ENCODE data around the gene OSBPL6.
A peak's percentile ranks its signal among the peaks of the same experiment; 100 is the strongest.

OSBPL6 gene

DNA sequence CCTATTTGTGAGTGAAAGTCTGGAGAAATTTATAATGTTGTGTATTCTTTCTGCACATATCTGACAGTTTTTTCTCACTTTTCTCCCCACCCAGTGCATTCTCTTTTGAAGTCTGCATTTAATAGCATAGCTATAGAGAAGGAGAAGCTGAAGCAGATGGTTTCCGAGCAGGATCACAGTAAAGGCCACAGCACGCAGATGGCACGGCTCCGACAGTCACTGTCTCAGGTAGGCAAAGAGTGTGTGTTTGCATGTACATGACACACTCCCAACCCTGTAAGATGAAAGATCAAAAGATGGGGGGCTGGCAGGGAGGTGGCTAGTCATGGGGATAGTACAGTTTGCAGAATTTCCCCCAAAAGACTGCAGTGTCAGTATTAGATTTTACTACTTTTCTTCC, 167.3 kb downstream of the OSBPL6 start:
- no peak for DNase-seq

DNA sequence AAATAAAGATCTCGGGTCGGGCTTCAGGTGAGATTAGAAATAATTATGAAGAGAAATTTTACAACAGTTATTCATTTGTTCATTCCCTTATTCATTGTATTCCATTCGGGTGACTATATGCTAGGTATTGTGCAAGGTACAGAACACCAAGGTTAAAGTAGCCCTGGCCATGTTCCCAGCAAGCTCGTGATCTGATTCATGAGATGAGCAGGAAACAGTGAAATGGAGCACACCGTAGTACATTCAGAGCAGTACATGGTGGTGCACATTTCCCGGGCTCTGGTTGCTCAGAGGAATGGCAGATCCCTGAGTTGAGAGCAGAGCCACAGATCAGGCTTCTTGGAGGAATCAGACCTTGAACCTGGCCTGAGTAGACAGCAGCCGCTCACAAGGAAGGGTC, 168.9 kb downstream of the OSBPL6 start:
- no peak for DNase-seq

DNA sequence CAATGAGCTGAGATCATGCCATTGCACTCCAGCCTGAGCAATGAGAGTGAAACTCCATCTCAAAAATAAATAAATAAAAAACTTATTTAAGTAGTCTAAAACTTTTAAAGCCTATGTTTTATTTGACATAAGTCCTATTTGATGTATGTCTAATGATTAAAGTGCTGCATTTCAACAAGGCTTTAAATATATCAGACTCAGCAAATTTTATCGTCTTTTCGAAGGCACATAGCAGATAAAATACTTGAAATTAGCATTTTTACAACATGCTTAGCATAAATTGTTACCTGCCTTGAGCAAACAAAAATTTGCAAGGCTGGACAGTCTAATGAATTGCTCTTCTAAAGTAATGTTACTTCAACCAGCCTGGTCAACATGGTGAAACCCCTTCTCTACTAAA, 170.8 kb downstream of the OSBPL6 start:
- no peak for DNase-seq

DNA sequence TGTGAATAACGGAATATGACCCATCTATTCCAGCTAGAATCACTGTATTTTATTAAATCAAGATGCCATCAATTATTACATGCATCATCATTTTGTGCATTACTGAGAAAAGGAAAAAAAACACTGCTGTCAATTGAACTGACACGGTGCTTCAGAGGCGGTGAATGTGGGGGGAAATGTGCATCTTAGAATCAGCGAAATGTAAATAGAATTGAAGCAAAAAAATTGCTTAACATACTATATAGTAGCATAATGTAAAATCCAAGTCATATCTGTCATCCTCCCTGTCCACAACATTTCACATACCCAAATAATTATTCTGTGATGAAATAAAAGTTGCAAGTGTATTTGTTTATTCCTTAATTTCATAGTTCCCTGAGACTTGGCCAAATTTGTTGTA, 172.1 kb downstream of the OSBPL6 start:
- no peak for DNase-seq

DNA sequence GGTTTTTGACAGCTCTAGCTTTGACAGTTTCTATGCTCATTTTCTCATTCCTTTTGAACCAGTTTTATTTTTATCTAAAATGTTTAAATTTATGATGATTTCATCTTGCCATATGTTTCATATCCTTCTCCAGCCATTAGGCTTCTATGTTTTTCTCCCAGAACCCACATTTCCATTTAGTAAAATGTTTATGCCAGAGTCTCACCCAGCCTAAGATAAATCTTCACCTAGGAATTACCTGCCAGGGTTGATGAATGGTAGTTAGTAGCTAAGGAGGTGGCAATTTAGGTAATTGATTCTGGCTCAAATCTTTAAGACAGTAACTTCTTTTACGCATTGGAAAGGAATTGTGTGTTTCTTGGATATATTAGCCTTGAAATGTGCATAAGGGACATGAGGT, 173.0 kb downstream of the OSBPL6 start:
- no peak for DNase-seq

DNA sequence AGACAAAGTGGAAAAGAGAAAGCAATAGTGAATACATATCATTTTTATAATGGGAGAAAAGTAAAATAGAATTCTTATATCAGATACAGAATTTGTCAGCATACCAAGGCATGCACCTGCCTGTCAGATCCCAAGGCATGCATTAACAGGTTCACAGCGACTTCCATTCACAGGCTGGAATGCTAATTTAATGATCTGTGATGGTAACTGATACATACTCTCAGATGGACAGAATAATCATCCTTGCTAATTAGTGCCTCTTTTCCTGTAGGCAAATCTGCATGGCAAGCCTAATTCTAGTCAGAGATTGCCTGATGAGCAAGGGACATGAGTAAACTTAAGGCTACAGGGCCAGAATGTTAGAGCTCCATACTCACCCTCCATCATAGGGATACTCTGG, 180.6 kb downstream of the OSBPL6 start:
- DNase-seq = no peak

DNA sequence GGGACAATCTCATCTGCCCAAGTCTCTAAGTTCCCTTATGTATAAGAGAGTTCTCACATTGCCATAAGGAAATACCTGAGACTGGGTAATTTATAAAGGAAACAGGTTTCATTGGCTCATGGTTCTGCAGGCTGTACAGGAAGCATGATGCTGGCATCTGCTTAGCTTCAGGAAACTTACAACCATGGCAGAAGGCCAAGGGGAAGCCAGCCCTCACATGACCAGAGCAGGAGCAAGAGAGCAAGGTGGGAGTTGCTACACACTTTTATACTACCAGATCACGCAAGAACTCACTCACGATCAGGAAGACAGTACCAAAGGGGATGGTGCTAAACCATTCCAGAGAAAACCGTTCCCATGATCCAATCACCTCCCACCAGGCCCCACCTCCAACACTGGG, 182.7 kb downstream of the OSBPL6 start:
- DNase-seq = no peak

DNA sequence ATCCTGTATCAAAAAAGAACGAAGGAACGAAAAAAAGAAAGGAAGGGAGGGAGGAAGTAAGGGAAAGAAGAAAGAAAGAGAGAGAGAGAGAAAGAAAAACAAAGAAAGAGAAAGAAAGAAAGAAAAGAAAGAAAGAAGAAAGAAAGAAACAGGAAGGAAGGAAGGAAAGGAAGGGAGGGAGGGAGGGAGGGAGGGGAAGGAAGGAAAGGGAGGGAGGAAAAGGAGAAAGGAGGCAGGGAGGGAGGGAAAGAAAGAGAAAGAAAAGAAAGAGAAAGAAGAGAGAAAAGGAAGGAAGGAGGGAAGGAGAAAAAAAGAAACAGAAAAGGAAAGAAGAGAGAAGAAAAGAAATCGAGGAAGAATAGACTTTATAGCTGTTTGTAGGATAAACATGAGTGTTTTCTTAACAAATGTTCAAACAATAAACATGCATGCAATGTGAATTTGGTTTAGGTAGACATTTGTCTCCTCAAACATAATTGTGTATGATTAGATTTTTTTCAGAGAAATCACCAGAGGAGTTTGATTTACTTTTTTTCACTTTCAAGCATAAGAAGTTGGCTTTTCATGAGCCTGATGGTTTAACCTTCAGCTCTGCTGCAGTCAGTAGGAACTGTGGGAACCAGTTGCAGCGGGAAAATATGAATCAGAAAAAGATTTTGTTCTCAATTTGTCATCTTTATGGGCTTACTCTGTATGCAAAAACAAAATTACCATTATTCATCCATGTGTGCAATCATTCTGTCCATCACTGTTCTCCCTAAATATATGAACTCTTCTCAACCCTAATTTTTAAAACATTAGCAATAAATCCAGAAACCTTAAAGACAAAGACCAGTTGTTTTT, 185.1 kb downstream of the OSBPL6 start:
- no peak for DNase-seq

DNA sequence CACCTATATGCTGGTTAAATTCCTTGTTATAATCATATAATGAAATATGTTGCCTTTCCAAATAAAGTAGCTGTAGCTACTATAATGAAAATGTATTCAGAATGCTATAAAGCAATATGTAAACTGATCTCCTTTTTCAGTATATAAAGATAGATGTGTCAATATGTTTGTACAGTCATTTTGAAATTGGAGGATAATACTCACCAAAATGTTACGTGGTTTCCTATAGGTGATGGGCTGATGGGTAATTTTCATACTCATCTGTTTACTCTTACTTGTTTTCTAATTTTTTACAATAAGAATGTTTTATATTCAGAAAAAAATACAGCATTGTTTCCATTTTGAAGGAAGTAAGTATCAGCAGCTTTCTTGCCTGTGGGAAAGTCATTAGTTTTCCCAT, 186.5 kb downstream of the OSBPL6 start:
- DNase-seq = no peak

DNA sequence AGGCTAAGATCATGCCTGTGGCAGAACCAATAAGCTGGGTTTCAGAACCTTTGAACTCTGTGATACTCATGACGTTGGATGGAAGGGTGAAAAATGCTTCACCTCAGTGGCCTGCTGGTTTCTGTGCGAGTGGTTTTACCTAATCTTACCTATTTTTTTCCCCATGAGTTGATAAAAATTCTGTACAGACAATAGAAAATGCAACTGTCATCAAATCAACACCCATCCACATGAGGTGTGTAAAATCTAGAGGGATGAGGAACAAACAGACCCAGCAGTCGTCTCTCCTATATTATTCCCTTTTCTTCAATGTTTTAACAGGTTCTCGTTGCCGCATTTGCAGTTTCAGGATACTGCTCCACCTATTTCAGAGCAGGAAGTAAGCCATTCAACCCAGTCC, 189.4 kb downstream of the OSBPL6 start:
- no peak for DNase-seq

DNA sequence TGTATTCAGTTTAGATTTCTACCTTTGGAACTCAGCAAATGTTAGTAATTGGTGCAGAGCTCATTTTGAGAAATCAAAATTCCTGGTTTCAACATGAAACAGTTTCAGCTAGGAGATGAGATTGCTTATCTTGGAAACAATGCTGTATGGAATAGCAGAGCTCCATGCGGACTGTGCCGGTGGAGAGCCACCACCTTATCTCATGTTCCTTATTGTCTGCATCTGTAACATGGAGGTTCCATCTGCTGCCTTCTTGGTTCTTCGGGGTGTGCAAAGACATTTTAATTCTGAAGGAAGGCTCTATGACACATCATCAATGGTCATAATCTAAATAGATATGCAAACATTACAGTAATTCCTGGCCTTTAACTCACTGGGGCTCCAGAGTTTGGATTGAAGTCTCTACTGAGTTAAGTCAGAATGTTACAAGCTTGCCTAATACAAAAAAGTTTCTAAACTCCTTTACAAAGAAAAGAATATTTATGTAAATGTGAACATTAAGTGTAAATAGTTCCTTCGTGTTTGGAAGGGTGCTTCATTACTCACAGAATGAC, 191.4 kb downstream of the OSBPL6 start:
- DNase-seq = no peak

DNA sequence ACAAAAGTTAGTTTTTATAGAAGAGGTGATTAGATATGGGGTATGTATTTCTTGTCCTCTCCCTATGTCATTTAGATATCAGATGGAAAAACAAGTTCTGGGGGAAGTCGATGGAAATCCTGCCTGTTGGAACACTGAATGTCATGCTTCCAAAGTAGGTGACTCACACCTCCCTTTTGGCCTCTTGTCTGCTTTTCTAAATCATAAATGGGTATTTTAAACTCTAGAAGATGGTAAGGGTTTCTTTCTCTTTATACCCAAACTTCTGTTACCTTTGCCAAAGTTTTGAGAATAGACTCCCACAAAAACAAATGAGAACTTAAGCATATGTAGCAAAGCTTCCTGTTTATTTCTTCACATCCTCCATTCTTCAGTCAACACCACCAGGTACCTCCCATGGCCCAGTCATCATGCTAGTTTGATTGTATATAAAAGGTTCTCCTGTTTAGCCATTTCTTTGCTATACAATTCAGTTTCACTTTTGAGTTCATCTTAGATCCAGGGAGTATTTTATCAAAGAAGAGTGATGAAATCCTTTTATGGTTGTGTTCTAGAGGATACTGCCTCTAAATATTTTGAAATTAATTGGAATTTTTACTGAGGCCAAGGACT, 192.8 kb downstream of the OSBPL6 start:
- no peak for DNase-seq

DNA sequence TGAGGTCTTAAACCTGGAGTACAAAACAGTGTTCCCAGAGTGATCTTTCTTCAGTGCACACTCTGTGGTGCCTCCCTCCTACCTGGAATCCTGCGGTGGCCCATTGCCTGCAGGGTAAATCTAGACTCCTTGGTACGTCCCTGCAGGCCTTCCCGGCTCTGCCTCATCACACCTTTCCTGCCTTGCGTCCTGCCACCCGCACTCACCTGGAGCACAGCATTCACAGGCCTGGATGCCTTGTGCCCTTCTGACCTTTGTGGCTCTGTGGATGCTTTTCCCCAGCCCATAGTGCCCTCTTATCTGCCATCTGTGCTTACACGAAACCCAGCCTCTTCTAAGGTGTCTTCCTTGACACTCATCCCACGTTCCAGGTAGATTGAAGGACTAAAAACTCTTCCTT, 194.0 kb downstream of the OSBPL6 start:
- DNase-seq = no peak

DNA sequence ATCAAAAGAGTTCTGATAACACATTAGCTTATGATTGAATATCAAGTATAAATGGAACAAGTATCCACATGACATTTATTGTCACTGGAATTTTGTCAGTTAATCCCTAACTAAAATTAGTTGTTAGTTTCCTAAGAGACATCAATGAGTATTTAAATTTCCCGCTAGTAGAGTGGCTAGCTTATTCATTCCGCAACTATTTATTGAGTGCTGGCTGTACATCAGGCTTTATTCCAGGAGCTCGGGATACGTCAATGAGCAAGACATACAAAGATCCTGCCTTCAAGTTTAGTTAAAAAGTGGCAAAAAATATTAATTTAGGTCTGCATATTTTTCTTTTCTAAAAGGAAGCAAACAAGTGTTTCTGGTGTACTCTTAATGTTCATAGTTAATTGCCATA, 197.4 kb downstream of the OSBPL6 start:
- no peak for DNase-seq

DNA sequence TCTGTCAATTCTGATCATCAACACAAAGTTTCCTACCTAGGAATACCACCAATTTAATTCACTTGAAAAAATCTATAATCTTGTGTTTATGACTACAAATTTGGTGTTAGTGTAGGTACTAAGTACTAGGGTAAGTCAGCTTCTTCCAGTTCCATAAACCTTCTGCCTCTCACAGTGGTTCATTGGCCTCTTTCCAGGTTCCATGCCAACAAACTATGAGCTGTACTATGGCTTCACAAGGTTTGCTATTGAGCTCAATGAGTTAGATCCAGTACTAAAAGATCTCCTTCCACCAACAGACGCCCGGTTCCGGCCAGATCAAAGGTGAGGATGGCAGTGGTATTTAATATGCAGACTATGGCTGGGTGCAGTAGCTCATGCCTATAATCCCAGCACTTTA, 197.9 kb downstream of the OSBPL6 start:
- no peak for DNase-seq

DNA sequence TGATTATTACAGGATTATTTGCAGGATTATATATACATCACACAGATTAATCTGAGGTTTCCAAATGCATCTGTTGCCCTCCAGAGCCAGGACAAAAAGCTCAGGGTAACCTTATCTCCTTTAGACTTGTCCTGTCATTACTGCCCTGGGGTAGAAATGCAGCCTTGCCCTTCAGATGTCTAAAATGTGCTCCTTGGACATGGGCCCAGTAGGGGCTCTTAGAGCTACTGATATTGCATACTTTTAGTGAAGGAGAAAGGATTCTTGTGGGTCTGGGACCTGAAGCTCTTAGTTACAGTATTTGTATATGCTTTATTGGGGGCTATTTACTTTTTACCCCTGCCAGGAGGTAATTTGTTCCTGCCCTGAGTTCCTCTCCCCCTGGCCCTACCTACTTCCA, 200.5 kb downstream of the OSBPL6 start:
- DNase-seq = no peak

DNA sequence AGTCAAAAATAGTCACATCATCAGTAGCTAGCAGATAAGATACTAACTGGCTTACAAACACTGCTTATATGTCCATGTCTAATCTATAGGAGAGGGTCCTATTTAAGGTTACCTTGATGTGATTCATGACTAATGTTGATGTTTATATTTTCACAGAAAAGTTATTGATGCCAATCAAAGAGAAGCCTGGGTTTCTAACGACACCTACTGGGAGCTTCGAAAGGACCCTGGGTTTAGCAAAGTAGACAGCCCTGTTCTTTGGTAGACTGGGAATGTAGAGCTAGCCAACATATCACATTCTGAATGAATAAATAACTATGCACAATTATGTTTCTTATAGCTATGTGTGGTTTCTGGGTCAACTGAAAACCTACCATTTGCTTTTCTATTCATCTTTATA, 201.0 kb downstream of the OSBPL6 start:
- no peak for DNase-seq

DNA sequence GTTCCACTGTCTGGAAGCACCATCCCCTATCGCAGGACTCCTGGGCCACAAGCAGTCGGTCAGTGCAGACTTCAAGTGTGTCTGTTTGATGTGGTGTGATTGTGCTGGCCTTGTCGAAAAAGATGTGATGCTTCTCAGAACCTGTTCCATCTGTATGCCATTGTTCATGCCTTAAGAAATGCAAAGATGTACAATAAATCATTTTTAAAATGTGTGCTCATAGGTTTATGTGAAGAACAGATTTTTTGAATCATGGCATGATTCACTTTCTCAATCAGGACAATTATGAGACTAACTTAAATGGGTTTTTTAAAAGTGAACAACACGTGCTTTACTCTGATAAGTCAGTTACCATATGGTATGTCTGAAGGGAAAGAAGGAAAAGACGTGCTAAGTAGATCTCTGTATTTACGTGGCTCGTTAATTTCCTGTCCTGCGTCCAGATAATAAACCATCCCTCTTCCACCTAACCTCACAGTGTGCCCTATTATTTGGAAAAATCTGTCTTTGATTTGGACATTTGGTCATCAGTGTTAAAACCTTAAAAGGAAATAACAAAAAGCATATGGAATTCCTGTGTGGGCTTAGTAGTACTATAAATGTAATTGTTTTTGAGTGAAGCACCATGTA, 201.7 kb downstream of the OSBPL6 start:
- no peak for DNase-seq

DNA sequence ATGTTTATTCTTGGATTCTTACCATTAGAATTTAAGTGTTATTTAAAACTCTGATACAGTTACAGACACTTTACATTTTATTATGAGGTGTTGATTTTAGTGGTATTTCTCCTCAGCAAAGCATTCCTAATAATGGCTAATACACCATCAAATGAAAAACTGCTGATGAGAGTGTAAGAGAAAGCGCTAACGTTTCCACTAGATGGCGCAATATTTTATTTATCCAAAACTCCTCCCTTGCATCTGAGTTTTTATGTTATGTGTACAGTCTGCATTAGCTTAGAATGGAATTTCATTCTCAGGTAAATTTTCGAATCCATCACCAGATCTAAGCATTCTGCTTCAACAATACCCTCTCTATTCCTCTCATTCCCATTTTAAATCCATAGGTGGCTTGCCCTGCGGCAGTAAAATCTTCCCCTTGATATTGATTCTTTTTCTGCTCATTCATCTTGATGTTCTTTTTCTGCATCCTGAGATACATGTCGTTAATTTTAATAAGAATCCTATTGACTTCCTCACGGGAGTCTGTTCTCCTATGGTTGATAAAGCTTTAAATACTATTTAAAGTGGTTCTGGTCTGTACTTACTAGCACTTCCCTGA, 202.8 kb downstream of the OSBPL6 start:
- peak; percentile 46 for DNase-seq

DNA sequence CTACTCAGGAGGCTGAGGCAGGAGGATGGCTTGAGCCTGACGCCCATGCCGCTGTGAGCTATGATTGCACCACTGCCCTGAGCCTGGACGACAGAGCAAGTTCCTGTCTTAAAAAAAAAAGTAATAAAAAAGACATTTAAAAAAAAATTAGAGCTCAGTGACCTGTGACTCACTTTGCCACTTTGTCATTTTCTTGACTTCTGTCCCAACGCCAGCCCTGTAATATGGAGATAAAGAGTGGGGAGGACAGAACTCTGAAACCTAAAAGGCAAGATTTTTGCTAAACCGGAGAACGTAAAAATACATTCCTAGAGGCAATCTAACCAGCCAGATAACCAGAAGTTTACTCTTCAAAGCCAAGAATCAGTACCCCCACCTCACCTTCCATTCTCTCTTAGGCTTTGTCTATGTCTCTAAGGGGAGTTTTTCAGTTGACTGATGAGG, 207.7 kb downstream of the OSBPL6 start:
- no peak for DNase-seq

DNA sequence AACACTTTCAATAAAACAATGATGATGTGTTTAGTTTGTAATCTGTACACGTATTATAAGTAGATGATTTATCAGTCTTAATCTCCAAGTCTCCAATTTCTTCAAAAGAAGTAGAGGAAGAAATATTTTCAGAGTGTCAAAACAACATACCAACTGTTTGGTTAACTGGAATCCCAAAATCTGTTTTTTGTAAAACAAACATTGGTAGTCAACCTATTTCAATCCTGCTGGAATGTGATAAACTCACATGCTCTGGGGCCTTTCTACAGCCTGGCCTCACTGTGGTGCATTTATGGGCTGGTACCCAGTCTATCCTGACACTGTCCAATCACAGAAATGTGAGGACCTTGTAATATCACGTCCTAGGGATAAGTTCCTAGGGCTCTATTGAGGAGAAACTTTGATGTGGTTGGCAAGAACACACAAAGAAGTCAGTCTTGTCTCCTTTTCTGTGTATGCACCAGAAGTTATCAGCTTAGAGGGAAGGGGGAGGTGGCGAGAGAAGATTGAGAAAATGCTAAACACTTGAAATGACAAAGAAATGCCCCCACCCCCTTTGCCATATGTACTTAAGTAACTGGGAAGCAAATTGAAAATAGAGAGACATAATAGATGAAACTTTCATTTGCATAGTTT, 209.5 kb downstream of the OSBPL6 start:
- no peak for DNase-seq

DNA sequence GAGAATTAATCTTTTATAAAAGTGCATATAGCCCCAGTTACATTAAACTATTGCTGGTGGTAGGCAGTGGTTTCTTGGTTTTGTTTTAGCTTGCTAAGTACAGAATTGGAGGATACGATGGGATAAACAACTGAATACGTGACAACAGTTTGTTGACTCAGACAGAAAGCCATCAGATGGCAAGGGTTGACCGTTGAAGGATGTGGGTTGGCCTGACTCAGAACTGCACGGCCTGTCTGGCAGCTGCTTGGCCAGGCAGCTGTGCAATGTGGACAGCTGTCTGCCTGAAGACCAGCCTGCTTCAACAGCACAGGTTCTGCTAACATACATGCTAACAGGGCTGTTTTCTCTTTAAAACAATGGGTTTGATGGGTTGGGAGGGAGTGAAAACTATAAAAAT, 210.1 kb downstream of the OSBPL6 start:
- peak; percentile 25 for DNase-seq

DNA sequence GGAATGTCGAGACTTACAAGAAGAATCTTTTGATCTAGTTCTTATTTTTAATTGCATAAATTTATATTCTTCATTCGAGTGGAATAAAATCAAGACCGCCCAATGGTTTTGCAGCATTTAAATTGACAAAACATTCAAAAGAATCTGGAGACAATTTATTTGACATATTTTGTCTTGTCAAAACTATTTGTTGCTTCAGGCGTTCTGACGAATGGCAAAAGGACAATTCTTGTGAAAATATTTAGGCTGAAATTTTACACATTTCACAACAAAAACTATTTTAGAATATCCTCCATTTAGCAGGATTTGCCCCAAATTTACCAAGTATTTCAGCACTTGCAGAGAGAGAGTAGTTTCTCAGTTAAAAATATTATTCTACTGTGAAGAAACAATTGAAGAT, 214.9 kb downstream of the OSBPL6 start:
- no peak for DNase-seq
